IMR-90 (cell line): Measurements from ENCODE around the gene LEF1.

Experiments
- CEBPB ChIP-seq: IDR thresholded peaks from 2 replicates; pipeline ENCODE4 v1.6.1; 2012; ENCODE audit warnings: low read depth, low read length, improper control_type of control experiment
- CHD1 ChIP-seq: IDR thresholded peaks from 2 replicates; pipeline ENCODE4 v1.6.1; 2012; ENCODE audit warnings: low read depth, low read length, improper control_type of control experiment
- CTCF ChIP-seq: conservative IDR thresholded peaks from 2 replicates; pipeline ENCODE4 v1.5.1; 2012; ENCODE audit warnings: mild to moderate bottlenecking, low read depth, low read length, improper control_type of control experiment
- MAZ ChIP-seq: IDR thresholded peaks from 2 replicates; pipeline ENCODE4 v1.6.1; 2012; ENCODE audit warnings: low read depth, mild to moderate bottlenecking, low read length, improper control_type of control experiment, moderate library complexity, borderline replicate concordance
- POLR2A ChIP-seq: IDR thresholded peaks from 2 replicates; pipeline ENCODE4 v1.6.1; 2012; ENCODE audit warnings: mild to moderate bottlenecking, low read depth, low read length
- RFX5 ChIP-seq: IDR thresholded peaks from 2 replicates; pipeline ENCODE4 v1.8.0; 2012; ENCODE audit warnings: low read depth, mild to moderate bottlenecking, low read length, moderate library complexity
- SMC3 ChIP-seq: fragments of 150-350 bp; IDR thresholded peaks from 2 replicates; pipeline ENCODE4 v1.6.1; 2016; ENCODE audit warnings: low read depth, mild to moderate bottlenecking, antibody characterized with exemption, low read length, moderate library complexity
- USF2 ChIP-seq: fragments of 150-350 bp; IDR thresholded peaks from 2 replicates; pipeline ENCODE4 v1.6.1; 2017; ENCODE audit warnings: mild to moderate bottlenecking, antibody characterized with exemption, low read length, low read depth

DNA sequence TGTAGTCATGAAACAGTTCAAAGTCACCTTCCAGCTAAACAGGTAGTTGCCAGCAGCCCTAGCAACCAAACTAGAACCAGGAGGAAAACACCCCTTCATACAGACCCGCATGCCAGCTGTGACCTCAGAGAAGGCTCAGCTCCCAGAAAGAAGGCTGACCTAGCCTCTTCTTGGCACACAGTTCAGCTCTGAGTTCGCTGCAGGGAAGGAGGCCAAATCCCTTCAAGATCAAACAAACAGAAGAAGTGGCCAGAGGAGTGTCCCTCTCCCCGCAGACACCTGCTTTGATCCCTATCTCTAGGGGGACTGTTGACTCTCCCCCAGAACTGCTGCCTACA lies 123.1 kb downstream of the LEF1 start:
- TF ChIP-seq CTCF (no peak), SMC3 (no peak), USF2 (no peak), CHD1 (no peak), MAZ (no peak), POLR2A (no peak), RFX5 (no peak), CEBPB (no peak)
